Lung (tissue), 12 donors: Measurements from ENCODE around the gene MPG. TPM values are rescaled to one million over a fixed set of nuclear protein-coding genes. Genes with fewer than 3 reads are reported as not detected.
"Not testable (repeated sequence)": the region's sequence is repeated elsewhere in the genome, so short reads cannot be mapped to it uniquely, and the experiment has no call there.

Experiments used
- ATAC-seq: fragments of 200-7000 bp; cut with Tn5 transposase; one replicate; pipeline ENCODE4 v1.9.1; 2020; ENCODE audit warnings: moderate number of reproducible peaks; ENCODE audit not compliant: insufficient read depth, low FRiP score
- DNase-seq, 3 donors: peaks; one replicate each; pipeline ENCODE4 v3.0.0-alpha.2; 2013 to 2017
- H3K27ac ChIP-seq, 2 donors: one replicate each; pipeline ENCODE4 v1.5.1; 2013; ENCODE audit warnings: mild to moderate bottlenecking in 2 of 2, moderate library complexity in 2 of 2, control low read depth in 1 of 2, inconsistent platforms in 1 of 2, low read depth in 1 of 2, low read length in 1 of 2
- H3K27me3 ChIP-seq, 3 donors: one replicate each; pipeline ENCODE4 v1.5.1; 2013; ENCODE audit warnings: low read length in 2 of 3; ENCODE audit not compliant: control insufficient read depth in 3 of 3, insufficient read depth in 3 of 3
- H3K36me3 ChIP-seq, 4 donors: one replicate each; pipeline ENCODE4 v1.5.1; 2013; ENCODE audit warnings: low read length in 4 of 4, mild to moderate bottlenecking in 1 of 4, moderate library complexity in 1 of 4; ENCODE audit not compliant: control insufficient read depth in 4 of 4, insufficient read depth in 4 of 4
- H3K4me1 ChIP-seq, 5 donors: one replicate each; pipeline ENCODE4 v1.5.1; 2013; ENCODE audit warnings: low read length in 5 of 5, mild to moderate bottlenecking in 2 of 5, moderate library complexity in 1 of 5; ENCODE audit not compliant: control insufficient read depth in 5 of 5, insufficient read depth in 5 of 5
- H3K4me3 ChIP-seq: one replicate; pipeline ENCODE4 v1.5.1; 2013; ENCODE audit warnings: mild to moderate bottlenecking, control low read depth, moderate library complexity
- H3K9ac ChIP-seq, 2 donors: one replicate each; pipeline ENCODE4 v1.5.1; 2013; ENCODE audit warnings: low read length in 2 of 2, control low read depth in 1 of 2; ENCODE audit not compliant: insufficient read depth in 1 of 2
- H3K9me3 ChIP-seq, 4 donors: one replicate each; pipeline ENCODE4 v1.5.1; 2013; ENCODE audit warnings: low read length in 3 of 4, mild to moderate bottlenecking in 1 of 4, moderate library complexity in 1 of 4; ENCODE audit not compliant: control insufficient read depth in 4 of 4, insufficient read depth in 3 of 4
- WGBS, 2 donors: extraction: QIAGEN DNeasy Blood & Tissue Kit; methylation state at CpG; one replicate each; pipeline ENCODE4 v1.1.7; 2013; 5-methylcytosine and 5-hydroxymethylcytosine counted together
- polyA plus RNA-seq, 2 donors: library from polyadenylated mRNA; stranded (reverse); fragments of 200-250 nt; gene quantifications; one replicate each; pipeline ENCODE4 v1.2.1, GENCODE V29; 2013
- total RNA-seq, 2 donors: library from RNA; depleted of rRNA in 1 of 2; stranded (reverse); fragments of >200 nt in 1 of 2; gene quantifications; one replicate each; pipeline ENCODE4 v1.2.1, GENCODE V29; 2014 to 2021
- TF ChIP-seq, protein P1 (sequence below): IDR thresholded peaks from 2 replicates; pipeline ENCODE4 v1.5.1; 2012; ENCODE audit warnings: mild to moderate bottlenecking; ENCODE audit errors: control extremely low read depth, extremely low read depth
- donor health status: control.
- donor health status: control.
- donor health status: Bipolar disorder and iron deficiency.
- donor health status: healthy.
- donor health status: DM: yes; HTN: yes; CAD: no.

Gene MPG
- total and polyA plus RNA-seq, 4 donors: 61.1 to 101 (median 79.6) TPM

DNA sequence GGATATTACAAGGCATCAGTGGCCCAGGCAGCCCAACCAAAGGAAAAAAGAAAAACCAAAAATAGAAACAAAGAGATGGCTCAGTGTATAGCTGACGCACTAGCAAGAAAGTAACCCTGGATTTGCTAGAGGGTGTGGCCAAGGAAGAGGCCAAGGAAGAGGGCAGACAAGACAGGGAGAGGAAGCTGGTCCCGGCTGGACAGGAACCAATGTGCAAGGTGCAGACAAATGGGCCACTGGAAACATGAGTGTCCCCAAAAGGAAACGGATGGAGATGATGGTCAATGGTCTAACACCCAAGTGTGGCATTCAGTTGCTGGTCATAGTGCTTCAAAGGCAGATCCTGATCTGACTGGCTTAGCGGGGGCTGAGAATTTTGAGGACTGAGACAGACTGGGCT, 35.3 kb upstream of the MPG start:
- Histone ChIP-seq H3K27ac (no peak overlapping the region), H3K9me3 (no peaks in the 10 kb centered on the region), H3K9ac (no peak overlapping the region), H3K4me3 (no peak overlapping the region), H3K27me3 (no peaks in the 10 kb centered on the region), H3K36me3 (peaks cover 3 to 16% (median 6%) of the 10 kb centered on the region in 4 donors), H3K4me1 (peaks cover 0 to 1% (median 0%) of the 10 kb centered on the region in 5 donors)
- ATAC-seq (no peak), DNase-seq (no peak)
- 77 to 83% methylated on average over 4 of the region's 4 CpGs for WGBS, 2 donors
- TF ChIP-seq, protein P1, sequence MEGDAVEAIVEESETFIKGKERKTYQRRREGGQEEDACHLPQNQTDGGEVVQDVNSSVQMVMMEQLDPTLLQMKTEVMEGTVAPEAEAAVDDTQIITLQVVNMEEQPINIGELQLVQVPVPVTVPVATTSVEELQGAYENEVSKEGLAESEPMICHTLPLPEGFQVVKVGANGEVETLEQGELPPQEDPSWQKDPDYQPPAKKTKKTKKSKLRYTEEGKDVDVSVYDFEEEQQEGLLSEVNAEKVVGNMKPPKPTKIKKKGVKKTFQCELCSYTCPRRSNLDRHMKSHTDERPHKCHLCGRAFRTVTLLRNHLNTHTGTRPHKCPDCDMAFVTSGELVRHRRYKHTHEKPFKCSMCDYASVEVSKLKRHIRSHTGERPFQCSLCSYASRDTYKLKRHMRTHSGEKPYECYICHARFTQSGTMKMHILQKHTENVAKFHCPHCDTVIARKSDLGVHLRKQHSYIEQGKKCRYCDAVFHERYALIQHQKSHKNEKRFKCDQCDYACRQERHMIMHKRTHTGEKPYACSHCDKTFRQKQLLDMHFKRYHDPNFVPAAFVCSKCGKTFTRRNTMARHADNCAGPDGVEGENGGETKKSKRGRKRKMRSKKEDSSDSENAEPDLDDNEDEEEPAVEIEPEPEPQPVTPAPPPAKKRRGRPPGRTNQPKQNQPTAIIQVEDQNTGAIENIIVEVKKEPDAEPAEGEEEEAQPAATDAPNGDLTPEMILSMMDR: no peak

DNA sequence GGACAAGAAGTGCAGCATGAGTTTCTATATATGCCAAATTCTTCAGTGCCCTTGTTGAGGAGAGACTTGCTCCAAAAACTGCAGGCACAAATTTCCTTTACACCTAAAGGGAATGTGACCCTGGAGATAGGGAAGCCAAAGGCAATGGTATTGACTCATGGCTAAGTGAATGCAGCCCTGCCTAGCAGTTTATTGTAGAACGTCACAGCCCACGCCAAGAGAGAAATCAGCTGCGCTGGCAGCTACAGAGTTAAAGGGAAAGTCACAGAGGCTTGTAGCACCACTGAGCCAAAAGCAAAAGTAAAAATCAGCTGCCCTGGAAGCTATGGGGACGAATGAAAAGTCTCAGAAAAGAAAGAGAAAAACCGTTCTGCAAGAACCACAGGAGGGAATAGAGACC, 34.7 kb upstream of the MPG start:
- DNase-seq: no peak
- H3K27me3 ChIP-seq: no peaks in the 10 kb centered on the region

DNA sequence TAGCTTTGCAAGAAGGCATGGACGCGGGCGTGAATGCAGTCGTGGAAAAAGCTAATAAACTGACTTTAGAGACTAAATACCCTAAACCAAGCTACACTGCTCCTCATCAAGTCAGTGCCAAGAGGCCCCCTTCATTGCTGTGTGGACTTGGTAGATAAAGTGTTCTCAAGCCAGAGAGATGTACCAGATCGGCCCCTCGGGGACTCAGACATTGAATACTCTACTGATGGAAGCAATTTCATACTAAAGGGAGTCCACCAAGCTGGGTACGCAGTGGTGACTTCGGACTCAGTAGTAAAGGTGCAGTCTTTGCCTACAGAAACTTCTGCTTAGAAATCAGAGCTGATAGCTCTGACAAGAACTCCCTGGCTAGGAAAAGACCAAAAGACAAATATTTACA, 33.4 kb upstream of the MPG start:
- TF ChIP-seq, protein P1: no peak
- Histone ChIP-seq H3K9me3 (no peaks in the 10 kb centered on the region), H3K9ac (no peak overlapping the region), H3K4me1 (no peaks in the 10 kb centered on the region), H3K27me3 (no peaks in the 10 kb centered on the region), H3K36me3 (peaks cover 3 to 16% (median 7%) of the 10 kb centered on the region in 4 donors), H3K4me3 (no peak overlapping the region), H3K27ac (no peak overlapping the region)
- DNase-seq (no peak), ATAC-seq (no peak)
- WGBS, 2 donors: 91 to 93% methylated on average over 8 of the region's 8 CpGs

More for the DNA sequence above, 34.7 kb upstream of the MPG start:
- H3K9ac ChIP-seq: no peak overlapping the region
- H3K9me3 ChIP-seq: no peaks in the 10 kb centered on the region
- no peak for ATAC-seq
- no peak overlapping the region for H3K27ac ChIP-seq
- WGBS, 2 donors: 84 to 91% methylated on average over 5 of the region's 5 CpGs
- H3K4me3 ChIP-seq: no peak overlapping the region
- H3K4me1 ChIP-seq: peaks cover 0 to 1% (median 0%) of the 10 kb centered on the region in 5 donors
- H3K36me3 ChIP-seq: peaks cover 3 to 16% (median 6%) of the 10 kb centered on the region in 4 donors
- TF ChIP-seq, protein P1: no peak

DNA sequence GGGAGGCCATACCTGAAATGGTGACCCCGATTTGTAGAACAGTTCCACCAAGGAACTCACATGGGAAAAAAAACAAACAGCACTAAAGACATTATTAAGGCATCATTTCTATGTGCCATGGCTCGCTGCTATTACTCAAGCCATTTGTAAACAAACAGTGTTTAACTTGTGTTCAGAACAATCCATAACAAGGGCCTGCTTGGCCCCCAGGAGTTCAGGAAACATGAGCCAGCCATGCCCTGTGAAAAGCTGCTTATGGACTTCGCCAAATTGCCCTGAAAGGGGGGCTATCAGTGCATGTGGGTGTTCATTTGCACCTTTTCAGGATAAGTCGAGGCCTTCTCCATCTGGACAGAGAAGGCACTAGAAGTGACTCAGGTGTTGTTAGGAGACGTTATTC, 32.6 kb upstream of the MPG start:
- peaks cover 3 to 16% (median 7%) of the 10 kb centered on the region in 4 donors for H3K36me3 ChIP-seq
- no peak for DNase-seq

DNA sequence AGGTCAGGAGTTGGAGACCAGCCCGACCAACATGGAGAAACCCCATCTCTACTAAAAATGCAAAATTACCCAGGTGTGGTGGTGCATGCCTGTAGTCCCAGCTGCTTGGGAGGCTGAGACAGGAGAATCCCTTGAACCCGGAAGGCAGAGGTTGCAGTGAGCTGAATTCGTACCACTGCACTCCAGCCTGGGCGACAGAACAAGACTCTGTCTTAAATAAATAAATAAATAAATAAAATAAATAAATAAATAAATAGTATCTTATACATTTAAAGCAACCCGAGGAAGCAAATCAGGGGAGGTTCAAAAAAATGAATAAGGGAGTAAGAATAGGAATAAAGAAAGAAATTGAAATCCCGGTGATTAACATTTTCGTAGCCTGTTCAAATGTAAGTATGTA, 31.5 kb upstream of the MPG start:
- H3K27ac ChIP-seq, H3K4me3 ChIP-seq, DNase-seq, ATAC-seq, H3K9ac ChIP-seq, H3K9me3 ChIP-seq, H3K27me3 ChIP-seq, H3K4me1 ChIP-seq: not testable (repeated sequence)
- peaks cover 3 to 19% (median 8%) of the 10 kb centered on the region in 4 donors for H3K36me3 ChIP-seq
- 97% methylated on average over 7 of the region's 7 CpGs for WGBS, 2 donors

More for the DNA sequence above, 32.6 kb upstream of the MPG start:
- H3K27me3 ChIP-seq: no peaks in the 10 kb centered on the region
- H3K4me1 ChIP-seq: no peaks in the 10 kb centered on the region
- H3K9me3 ChIP-seq: no peaks in the 10 kb centered on the region
- TF ChIP-seq, protein P1: no peak
- no peak overlapping the region for H3K9ac ChIP-seq
- no peak overlapping the region for H3K27ac ChIP-seq
- no peak overlapping the region for H3K4me3 ChIP-seq
- no peak for ATAC-seq
- WGBS, 2 donors: 85 to 87% methylated on average over 5 of the region's 5 CpGs
